Stimulated activated naive CD8-positive, alpha-beta T cell treated with anti-CD3 and anti-CD28 coated beads, Interleukin-15, amount 100 ng/mL, for 72 hours (primary cell): ENCODE results near the gene MMP25.

Source experiments
- ATAC-seq: fragments of 150-1000 bp; cut with Tn5 transposase; 2 replicates; pipeline ENCODE4 v1.10.0; 2021; ENCODE audit warnings: mild to moderate bottlenecking, moderate library complexity
- DNase-seq, 2 donors: peaks; one replicate each; pipeline ENCODE4 v3.0.0; 2021 to 2022
- H3K27ac Mint-ChIP-seq, 2 donors: one replicate each; pipeline ENCODE4 v1.8.0; 2022; ENCODE audit warnings: mild to moderate bottlenecking in 2 of 2, mixed read lengths in 2 of 2, moderate library complexity in 2 of 2
- H3K27me3 Mint-ChIP-seq: one replicate; pipeline ENCODE4 v1.8.0; 2022; ENCODE audit warnings: mixed read lengths
- H3K4me1 Mint-ChIP-seq: one replicate; pipeline ENCODE4 v1.8.0; 2022; ENCODE audit warnings: mild to moderate bottlenecking, mixed read lengths
- H3K4me3 Mint-ChIP-seq, 2 donors: one replicate each; pipeline ENCODE4 v1.8.0; 2022; ENCODE audit warnings: mild to moderate bottlenecking in 2 of 2, mixed read lengths in 2 of 2, moderate library complexity in 1 of 2
- H3K9me3 Mint-ChIP-seq, 2 donors: one replicate each; pipeline ENCODE4 v1.8.0; 2022; ENCODE audit warnings: mixed read lengths in 2 of 2

The MMP25 gene

DNA sequence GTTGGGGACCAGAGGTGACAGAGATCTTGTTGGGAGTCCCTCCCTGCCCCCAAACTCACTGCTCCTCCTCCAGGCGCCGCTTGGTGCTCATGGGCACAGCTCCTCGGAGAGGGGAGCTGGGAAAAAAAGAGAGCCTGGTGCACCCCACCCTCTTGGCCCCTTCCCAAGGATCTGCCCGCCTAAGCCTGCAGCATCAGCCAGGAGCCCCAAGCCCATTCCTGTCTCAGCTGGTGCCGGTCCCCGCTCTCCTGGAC, 23.0 kb upstream of the MMP25 start:
- peaks cover 79% of the 10 kb centered on the region for H3K4me1 Mint-ChIP-seq

DNA sequence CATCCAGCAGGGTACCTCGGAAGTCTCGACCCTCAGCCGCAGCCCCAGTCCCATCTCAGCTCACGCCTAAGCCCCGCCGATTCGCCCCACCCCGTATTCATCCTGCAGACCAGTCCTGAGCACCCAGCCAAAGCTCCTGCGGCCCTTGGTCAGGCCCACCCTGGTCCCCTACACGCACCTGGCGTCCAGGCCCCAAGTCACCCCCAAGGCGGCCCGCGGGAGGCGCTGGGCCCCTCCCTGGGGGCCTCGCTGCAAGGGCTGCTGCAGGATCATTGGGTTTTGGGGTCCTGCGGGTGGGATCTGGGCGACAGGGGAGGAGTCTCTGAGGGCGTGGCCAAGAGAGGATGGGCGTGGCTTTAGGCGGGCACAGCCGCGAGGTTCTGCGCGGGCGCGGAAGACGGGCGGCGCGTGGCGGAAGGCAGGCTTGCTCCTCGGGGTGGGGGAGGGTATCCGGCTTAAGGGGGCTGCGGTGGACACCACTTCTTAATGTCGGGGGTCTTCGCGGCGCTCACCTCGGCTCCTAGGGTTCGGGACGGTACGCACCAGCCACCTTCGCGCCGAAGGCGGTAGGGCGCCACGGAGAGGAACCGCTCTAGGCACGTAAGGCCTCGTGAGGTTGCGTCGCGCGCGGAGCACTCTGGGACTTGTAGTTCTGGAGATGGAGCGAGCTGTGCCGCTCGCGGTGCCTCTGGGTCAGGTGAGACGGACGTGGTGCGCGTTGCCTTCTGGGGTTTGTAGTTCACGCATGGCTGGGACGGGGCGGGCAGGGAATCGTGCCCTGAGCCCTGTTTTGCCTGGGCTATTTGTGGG, 22.5 kb upstream of the MMP25 start, which contains the start of the genes HCFC1R1 and THOC6:
Gene HCFC1R1, minus strand, starts transcription at position 274 of the 810 bp plus-strand sequence. Its CDS starts 1 bp downstream, at position 273.
Gene THOC6, plus strand, starts transcription at position 367 of the 810 bp plus-strand sequence. Its CDS starts 292 bp downstream, at position 659.
- peak; percentile 87 for ATAC-seq
- H3K9me3 Mint-ChIP-seq: no peaks in the 10 kb centered on the region
- peak; percentile 95 to 96 for DNase-seq
- H3K4me3 Mint-ChIP-seq: peak within 1 kb of the TSS; percentile 85
- peaks cover 22% of the 10 kb centered on the region for H3K27me3 Mint-ChIP-seq
- peaks cover 79% of the 10 kb centered on the region for H3K4me1 Mint-ChIP-seq
- H3K27ac Mint-ChIP-seq: peak within 1 kb of the TSS; percentile 95 to 96

More for the DNA sequence above, 23.0 kb upstream of the MMP25 start:
- Mint-ChIP-seq H3K9me3 (no peaks in the 10 kb centered on the region), H3K4me3 (peak overlapping the region; percentile 85), H3K27me3 (peaks cover 22% of the 10 kb centered on the region), H3K27ac (peak overlapping the region; percentile 8 to 75)
- DNase-seq (no peak), ATAC-seq (no peak)

DNA sequence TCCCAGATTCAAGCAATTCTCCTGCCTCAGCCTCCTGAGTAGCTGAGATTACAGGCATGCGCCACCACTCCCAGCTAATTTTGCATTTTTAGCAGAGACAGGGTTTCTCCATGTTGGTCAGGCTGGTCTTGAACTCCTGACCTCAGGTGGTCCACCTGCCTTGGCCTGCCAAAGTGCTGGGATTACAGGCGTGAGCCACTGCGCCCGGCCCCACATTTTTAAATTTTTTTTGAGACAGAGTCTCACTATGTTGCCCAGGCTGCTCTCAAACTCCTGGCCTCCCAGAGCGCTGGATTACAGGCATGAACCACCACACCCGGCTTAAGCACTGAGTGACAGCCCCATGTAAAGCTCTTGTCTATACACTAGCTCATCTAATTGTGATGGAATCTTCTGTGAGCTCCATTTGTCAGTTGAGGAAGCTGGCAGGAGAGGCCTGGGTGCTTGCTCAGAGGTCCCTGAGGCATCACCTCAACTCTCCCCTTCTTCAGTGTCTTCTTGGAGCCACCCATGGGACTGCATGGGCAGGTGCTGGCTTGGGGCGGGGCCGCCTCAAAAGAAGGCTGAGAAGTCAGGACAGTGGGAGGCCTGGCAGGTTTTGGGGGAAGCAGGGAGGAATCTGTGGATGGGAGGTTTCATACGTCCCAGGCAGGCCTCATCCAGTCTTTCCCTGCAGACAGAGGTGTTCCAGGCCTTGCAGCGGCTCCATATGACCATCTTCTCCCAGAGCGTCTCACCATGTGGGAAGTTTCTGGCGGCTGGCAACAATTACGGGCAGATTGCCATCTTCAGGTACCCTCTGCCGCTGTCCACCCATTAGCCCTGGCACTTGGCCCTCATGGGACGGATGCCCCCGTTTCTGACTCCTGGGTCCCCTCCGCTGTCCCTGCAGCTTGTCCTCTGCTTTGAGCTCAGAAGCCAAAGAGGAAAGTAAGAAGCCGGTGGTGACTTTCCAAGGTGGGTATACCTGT, 21.0 kb upstream of the MMP25 start:
- no peaks in the 10 kb centered on the region for H3K9me3 Mint-ChIP-seq
- H3K4me1 Mint-ChIP-seq: peaks cover 79% of the 10 kb centered on the region
- peaks cover 24% of the 10 kb centered on the region for H3K27me3 Mint-ChIP-seq
- DNase-seq (no peak), ATAC-seq (no peak)
- H3K4me3 Mint-ChIP-seq: peak overlapping the region; percentile 27 to 33
- H3K27ac Mint-ChIP-seq: no peak overlapping the region

DNA sequence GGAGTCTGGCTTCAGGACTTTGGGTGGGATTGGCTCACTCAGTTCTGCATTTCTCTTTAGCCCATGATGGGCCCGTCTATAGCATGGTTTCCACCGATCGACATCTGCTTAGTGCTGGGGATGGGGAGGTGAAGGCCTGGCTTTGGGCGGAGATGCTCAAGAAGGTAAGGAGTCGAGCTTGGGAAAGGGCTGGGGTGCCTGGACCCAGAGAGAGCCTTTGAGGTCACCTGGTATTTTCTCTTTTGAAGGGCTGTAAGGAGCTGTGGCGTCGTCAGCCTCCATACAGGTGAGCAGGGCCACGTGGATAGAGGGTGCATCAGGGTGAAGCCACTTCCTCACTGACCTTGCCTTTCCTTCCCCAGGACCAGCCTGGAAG, 20.4 kb upstream of the MMP25 start:
- no peak overlapping the region for H3K4me3 Mint-ChIP-seq
- ATAC-seq: no peak
- no peak for DNase-seq
- no peak overlapping the region for H3K27ac Mint-ChIP-seq
- H3K9me3 Mint-ChIP-seq: no peaks in the 10 kb centered on the region
- peaks cover 78% of the 10 kb centered on the region for H3K4me1 Mint-ChIP-seq
- H3K27me3 Mint-ChIP-seq: peaks cover 31% of the 10 kb centered on the region

DNA sequence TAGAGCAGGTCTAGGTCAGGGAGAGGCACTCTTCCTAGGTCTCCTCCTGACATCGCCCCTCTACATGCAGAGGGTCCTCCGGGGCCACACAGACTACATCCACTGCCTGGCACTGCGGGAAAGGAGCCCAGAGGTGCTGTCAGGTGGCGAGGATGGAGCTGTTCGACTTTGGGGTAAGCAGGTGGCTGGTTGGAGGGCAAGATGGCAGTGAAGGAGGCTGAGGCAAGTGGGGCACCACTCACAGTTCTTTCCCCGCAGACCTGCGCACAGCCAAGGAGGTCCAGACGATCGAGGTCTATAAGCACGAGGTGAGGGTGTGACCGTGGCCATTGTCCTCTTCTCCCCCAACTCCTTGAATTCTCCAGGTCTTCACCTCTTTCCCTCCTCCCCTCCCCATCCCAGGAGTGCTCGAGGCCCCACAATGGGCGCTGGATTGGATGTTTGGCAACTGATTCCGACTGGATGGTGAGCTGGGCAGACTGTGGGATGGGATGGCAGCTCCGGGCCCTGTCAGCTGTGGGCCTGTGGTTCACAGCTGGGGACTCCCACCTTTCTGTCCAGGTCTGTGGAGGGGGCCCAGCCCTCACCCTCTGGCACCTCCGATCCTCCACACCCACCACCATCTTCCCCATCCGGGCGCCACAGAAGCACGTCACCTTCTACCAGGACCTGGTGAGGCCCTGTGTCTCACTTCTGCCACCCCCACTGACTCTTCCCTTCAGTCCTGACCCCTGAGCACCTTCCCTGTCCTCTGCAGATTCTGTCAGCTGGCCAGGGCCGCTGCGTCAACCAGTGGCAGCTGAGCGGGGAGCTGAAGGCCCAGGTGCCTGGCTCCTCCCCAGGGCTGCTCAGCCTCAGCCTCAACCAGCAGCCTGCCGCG, 19.5 kb upstream of the MMP25 start:
- DNase-seq: no peak
- peaks cover 71% of the 10 kb centered on the region for H3K4me1 Mint-ChIP-seq
- no peaks in the 10 kb centered on the region for H3K9me3 Mint-ChIP-seq
- no peak for ATAC-seq
- H3K27ac Mint-ChIP-seq: no peak overlapping the region
- H3K27me3 Mint-ChIP-seq: peaks cover 40% of the 10 kb centered on the region
- H3K4me3 Mint-ChIP-seq: no peak overlapping the region

DNA sequence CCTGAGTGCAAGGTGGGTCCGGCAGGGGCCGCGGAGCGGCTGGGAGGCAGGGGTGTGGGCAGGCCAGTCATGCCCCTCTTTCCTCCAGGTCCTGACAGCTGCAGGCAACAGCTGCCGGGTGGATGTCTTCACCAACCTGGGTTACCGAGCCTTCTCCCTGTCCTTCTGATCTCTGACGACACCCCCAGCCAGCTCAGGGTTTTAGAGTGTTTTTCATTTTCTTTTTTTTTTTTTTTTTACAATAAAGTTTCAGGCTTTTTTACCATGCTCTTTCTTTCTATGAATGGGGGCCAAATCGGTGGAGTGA, 18.9 kb upstream of the MMP25 start:
- Mint-ChIP-seq H3K4me1 (peaks cover 71% of the 10 kb centered on the region), H3K9me3 (no peaks in the 10 kb centered on the region), H3K27ac (no peak overlapping the region), H3K27me3 (peaks cover 46% of the 10 kb centered on the region), H3K4me3 (no peak overlapping the region)
- DNase-seq (no peak), ATAC-seq (no peak)

DNA sequence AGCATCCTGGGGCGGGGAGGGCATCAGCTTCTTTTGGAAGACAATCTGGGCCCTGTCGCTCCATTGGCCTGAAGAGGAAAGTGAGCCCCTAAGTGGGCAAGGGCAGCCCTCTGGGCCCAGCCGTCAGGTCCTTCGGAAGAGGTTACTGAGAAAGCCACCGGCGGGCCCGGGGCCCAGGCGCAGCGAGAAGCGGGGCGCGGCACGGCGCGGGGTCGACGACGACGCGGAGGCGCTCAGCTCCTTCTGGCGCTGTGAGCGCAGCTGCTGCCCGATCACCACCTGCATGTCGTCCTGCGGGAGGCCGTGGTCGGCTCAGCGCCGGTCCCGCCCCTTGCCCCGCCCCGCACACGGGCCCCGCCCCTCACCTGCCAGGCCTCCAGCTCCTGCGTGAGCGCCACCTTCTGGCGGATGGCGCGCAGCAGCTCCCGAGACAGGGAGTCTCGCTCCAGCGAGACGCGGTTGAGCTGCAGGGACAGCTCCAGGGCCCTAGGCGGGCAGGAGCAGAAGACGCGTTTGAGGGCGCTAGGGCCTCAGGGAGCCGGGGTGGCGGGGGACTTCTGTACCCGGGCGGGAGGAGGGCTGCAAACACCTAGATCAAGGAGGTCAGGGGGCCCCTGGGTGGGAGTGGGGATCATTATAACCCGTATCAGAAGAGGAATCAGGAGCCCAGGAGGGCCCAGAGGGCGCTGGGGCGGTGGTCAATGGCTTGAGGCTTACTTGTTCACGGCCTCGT, 18.2 kb upstream of the MMP25 start:
- DNase-seq (peak; percentile 85 to 86), ATAC-seq (peak; percentile 52)
- Mint-ChIP-seq H3K9me3 (no peaks in the 10 kb centered on the region), H3K27me3 (peaks cover 53% of the 10 kb centered on the region), H3K4me1 (peaks cover 70% of the 10 kb centered on the region), H3K27ac (no peak overlapping the region), H3K4me3 (peak overlapping the region; percentile 36 to 75)

DNA sequence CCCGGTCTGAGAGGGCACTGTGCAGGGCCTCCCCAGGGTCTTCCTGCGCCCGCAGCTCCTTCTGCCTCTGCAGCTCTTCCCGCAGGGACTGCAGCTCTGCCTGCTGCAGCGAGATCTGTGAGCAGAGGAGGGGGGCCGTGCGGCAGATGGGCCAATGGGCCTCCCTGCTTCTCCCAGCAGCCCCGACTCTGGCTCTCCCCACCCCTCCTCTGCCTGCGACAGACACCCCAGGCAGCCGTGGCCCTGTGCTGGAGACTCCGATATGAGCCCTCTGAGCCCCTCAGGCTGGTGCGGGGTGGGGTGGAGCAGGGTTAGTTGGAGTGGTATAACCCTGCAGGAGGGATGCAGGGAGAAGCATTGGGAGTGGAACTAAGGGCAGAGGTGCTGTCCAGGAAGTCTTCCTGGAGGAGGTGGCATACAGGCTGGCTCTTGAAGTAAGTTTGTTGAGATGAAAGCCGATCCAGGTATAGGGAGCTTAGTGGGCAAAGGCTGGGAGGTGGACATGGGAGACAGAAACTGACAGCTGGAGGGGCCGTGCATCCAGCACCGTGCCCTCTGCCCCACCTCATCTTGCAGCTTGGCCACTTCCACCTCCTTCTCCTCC, 17.5 kb upstream of the MMP25 start:
- no peak overlapping the region for H3K27ac Mint-ChIP-seq
- ATAC-seq (no peak), DNase-seq (no peak)
- H3K27me3 Mint-ChIP-seq: peaks cover 59% of the 10 kb centered on the region
- no peaks in the 10 kb centered on the region for H3K9me3 Mint-ChIP-seq
- peaks cover 63% of the 10 kb centered on the region for H3K4me1 Mint-ChIP-seq
- H3K4me3 Mint-ChIP-seq: peak overlapping the region; percentile 64 to 75

DNA sequence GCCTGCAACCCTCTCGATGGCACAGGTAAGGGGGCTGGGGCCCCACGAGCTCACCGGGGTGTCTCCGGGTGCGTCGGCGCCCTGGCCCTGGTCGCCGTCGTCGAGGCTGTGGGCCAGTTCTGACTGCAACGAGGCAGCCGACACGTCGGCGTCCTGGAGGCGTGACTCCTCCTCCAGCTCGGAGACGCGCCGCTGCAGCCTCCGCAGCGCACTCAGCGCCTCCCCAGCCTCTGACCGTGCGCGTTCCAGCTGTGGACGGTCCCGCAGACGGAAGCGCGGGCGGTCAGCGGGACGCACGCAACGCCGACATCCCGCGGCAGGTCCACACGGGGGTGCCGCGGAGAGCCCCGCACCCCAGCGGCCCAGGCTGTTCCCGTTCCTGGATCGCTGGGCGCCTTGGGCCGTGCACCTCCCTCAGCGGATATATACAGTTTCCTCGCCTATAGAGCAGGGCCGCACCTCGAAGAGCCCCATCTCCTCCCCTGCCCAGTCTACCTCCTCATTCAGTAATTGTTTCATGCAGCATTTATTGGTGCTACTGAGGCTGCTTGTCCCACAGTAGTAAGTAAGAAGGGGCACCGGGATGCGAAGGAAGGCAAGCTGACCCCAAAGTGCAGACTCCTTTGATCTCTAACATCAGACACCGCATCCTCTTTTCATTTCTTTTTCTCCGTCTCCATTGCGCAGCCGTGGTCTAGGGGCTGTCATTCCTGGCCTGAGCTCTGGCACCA, 16.7 kb upstream of the MMP25 start:
- Mint-ChIP-seq H3K4me3 (peak overlapping the region; percentile 64 to 75), H3K4me1 (peaks cover 57% of the 10 kb centered on the region), H3K9me3 (no peaks in the 10 kb centered on the region), H3K27me3 (peaks cover 68% of the 10 kb centered on the region), H3K27ac (no peak overlapping the region)
- peak; percentile 45 to 53 for DNase-seq
- peak; percentile 59 for ATAC-seq

DNA sequence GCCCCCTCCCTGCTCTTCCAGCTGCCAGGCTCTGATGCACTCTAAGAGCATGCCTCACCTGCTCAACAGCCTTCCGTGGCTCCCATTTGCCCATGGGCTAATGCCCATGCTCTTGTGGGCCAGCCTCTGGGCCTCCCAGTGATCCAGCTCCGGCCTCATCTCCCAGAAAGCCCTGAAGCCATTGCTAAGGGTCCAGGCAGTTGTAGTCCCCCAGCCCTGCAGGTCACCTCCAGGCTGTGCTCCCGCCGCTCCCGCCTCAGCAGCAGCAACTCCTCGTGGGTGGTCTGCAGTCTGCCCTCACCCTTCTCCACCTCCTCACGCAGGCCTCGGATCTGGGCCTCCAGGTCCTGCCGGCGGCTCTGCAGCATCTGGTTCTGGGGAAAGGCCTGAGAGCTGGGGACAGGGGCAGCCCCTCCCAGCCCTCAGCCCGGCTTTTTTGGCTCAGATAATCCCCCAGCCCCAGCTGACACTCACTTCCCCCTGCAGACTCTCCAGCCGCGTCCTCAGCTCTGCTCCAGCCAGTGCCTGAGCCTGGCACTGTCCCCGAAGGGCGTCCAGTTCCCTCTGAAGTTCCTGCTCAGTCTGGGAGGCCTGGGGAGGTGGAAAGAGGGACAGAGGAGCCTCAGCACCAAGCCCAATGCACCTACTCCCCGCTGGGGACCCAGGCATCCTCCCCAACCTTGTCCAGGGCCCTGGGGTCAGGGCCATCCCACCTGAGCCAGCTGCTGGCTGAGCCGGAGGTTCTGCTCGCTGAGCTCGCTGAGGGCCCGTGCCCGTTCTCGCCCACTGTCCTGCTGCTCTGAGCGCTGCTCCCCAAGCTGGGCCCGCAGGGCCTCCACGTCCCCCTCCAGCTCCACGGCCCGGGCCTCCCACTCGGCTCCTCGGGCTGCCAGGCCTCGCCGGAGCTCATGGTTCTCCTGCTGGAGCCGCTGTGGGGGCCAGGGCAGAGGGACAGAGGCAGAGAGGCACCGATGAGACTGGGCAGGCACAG, 15.8 kb upstream of the MMP25 start:
- no peak for ATAC-seq
- Mint-ChIP-seq H3K27me3 (peaks cover 76% of the 10 kb centered on the region), H3K9me3 (no peaks in the 10 kb centered on the region), H3K4me3 (peak overlapping the region; percentile 33 to 75), H3K27ac (no peak overlapping the region), H3K4me1 (peaks cover 52% of the 10 kb centered on the region)
- no peak for DNase-seq

DNA sequence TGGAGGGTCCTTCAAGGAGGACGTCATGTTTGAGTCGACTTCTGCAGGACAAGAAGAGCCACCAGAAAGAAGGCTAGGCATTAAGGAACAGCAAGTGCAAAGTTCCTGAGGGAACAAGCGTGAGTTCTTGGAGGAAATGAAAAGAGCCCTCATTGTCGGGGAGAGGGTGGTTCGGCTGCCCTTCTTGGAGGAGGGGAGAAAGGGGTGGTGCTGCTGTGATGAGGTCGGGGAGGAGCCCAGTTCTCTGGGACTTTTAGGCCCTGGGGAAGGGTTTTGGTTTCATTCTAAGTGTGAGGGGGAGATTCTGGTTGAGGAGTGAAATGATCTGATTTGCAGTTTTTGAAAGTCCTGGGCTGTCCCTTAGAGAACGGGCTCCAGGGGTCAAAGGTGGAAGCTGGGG, 13.7 kb upstream of the MMP25 start:
- Mint-ChIP-seq H3K27me3 (peaks cover 96% of the 10 kb centered on the region), H3K4me3 (no peak overlapping the region), H3K27ac (no peak overlapping the region), H3K4me1 (peaks cover 60% of the 10 kb centered on the region), H3K9me3 (no peaks in the 10 kb centered on the region)
- DNase-seq (no peak), ATAC-seq (no peak)

DNA sequence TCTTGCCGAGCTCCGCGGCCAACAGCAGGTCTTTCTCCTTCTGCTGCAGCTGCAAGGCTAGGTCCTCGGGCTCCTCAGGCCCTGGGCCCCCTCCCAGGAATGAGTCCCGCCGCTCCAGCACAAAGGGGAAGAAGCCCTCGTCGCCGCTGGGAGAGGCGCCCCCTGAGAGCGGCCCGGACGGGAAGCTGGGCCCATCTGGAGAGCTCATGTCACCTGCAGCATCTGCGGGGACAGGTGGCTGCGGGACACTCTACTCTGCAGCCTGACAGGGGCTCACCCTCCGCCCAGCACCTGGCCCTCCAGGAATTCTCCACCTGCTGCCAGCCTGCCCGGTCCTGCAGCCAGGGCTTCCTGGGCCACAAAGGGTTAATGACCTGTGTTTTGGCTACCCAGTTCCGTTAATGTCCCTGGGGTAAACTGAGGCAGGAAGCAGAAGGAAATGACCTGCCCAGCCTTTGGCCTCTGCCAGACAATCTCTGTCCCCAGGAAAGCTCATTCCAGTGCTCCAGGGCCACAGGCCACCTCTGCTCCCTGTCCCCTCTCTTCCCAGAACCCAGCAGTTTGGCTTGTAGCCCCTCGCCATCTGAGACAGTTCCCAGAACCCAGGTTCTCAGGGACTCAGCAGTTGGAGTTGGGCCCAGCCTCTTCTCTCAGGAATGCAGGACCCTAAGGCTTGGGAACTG, 10.9 kb upstream of the MMP25 start:
- Mint-ChIP-seq H3K4me3 (no peak overlapping the region), H3K4me1 (peaks cover 32% of the 10 kb centered on the region)

More for the DNA sequence above, 10.9 kb upstream of the MMP25 start:
- no peak for ATAC-seq
- Mint-ChIP-seq H3K27ac (no peak overlapping the region), H3K9me3 (no peaks in the 10 kb centered on the region), H3K27me3 (peaks cover 98% of the 10 kb centered on the region)
- DNase-seq: no peak
